NCI-H82 (cell line): ENCODE data around the gene RNU6-8.
A peak's percentile ranks its signal among the peaks of the same experiment; 100 is the strongest.

Experiments used
- DNase-seq: peaks from one replicate; lab custom pipeline; 2025; lab: John Stamatoyannopoulos, UW

RNU6-8 gene

DNA sequence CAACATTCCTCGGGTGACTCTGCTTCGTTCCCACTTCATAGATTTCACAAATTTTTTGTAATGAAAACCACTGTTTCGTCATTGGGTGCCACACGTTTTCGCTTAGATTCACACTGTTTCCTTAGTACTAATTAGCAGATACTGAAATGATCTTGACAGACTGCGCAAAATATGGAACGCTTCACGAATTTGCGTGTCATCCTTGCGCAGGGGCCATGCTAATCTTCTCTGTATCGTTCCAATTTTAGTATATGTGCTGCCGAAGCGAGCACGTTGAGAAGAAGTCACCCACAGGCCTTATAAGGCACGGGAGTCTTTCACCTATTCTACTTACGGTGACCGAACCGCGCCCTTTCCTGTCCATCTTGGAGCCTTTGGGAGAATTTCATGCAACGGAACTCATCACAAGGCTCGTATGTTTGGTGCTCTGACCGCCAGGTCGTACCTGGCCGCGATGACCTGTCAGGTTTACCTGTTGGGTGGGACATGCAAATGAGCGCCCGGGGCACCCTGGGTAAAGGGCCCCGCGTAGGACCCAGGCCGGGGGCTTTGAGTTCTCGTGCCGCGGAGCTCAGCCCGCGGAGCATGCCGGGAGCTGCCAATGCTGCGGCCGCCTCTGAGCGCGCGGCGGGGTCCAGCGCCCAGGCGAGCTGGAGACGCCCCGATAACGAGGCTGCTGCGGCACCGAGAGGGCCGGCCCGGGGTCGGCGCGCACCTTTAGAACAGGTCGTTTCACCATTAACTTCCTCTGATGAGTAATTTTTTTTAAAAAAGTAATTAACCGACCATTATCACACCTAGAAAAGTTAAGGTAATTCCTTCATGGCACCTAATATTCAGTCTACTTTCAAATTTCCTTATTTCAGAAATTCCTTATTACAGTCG is at the start of gene RNU6-8:
TSS of gene RNU6-8 (minus strand) at position 272 of the 885 bp plus-strand sequence.
- DNase-seq: peak; percentile 94

- peak; percentile 88 for DNase-seq
These were observed 49.1 kb upstream of the RNU6-8 start for GRCh38 chr14:32252030-32252670.

DNA sequence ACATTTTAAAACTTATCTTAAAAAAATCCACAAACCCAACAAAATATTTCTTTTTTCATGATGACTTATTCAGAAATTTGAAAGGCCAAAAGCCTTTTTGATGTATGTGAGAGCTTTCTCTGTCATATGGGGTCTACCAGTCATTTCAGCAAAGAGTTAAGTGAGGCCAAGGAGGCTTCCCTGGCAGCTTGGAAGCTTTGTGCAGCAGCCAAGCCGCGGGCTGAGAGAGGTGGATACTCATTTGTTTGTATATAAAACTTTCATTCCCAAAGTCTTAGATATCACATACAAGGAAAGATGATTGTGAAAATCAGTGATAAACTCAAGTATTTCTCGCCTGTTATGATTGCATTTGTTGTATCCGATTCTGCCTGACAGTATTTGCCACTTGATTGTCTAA is 48.5 kb upstream of the RNU6-8 start:
- DNase-seq: peak; percentile 7

DNA sequence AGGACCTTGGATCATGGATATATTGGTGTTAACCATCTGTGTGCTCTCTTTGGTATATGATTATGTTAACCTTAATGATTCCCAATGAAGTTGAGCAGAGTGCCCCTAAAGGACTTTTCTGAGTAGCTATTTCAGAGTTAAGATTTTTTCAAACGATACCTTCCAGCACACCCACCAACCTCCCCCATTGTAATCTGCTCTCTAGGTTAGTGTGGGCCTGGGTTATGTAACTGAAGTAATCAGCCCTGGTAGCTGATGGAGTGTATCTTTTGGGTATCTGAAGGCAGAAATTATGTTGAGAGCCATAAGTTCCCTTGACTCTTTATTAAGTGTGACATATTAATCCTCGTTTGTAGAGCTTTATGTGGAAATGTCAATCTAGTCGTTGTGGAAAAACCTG is 47.6 kb upstream of the RNU6-8 start:
- DNase-seq: no peak

DNA sequence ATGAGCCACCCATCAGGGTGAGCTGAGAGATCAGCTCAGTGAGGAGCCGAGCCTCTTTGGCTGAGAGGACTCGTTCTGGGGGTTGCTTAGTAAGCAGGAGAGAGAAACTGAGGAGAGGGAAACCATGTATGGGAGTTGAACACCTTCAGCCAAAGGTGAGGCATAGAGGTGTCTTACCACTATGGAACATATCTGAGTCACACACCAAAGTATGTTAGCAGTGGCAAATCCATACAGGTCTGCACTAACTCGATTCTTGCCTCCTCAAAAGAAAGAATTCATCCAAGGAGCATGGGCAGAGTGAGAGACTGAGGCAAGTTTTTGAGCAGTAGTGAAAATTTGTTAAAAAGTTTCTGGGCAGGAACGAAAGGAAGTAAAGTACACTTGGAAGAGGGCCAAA is 46.7 kb upstream of the RNU6-8 start:
- DNase-seq: no peak

- DNase-seq: no peak
These were observed 46.3 kb upstream of the RNU6-8 start for GRCh38 chr14:32249371-32249770.

- DNase-seq: no peak
These were observed 43.7 kb upstream of the RNU6-8 start for GRCh38 chr14:32246751-32247150.

GRCh38 chr14:32244404-32244803 is 41.3 kb upstream of the RNU6-8 start:
- peak; percentile 8 for DNase-seq

GRCh38 chr14:32233260-32233659 is 30.2 kb upstream of the RNU6-8 start:
- DNase-seq: no peak

GRCh38 chr14:32232481-32232880 is 29.4 kb upstream of the RNU6-8 start:
- DNase-seq: no peak

DNA sequence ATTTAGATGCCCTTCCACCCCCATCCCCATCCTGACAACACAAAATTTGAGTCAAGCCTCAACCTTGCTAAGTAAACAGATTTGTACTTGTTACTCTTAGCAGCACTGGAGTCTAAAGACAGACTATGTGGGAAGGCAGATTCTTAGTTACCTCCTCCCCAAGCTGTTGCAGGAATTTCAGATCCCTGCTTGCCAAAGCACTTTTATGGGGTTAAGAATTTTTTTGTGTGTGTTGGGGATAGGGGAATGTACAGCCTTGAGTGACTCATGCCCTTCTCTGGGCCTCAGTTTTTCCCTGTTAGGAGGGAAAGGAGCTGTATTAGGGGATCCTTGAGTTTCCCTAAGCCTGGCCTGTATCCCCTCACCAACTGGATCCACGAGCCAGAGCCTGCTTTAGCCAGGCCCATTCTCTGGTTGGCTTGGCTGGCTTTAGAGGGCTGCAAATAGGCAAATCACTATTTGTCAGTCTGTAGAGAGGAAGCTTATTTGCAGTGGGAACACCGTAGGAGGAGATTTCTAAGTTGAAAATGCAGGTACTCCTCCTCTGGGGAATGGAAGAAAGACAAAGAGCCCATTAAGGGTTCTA is 27.7 kb upstream of the RNU6-8 start:
- DNase-seq: no peak

GRCh38 chr14:32230181-32230580 is 27.1 kb upstream of the RNU6-8 start:
- DNase-seq: peak; percentile 7

- DNase-seq: no peak
These were observed 23.0 kb upstream of the RNU6-8 start for GRCh38 chr14:32226056-32226455.

- DNase-seq: peak; percentile 92
These were observed 22.4 kb upstream of the RNU6-8 start for GRCh38 chr14:32225378-32225920.

DNA sequence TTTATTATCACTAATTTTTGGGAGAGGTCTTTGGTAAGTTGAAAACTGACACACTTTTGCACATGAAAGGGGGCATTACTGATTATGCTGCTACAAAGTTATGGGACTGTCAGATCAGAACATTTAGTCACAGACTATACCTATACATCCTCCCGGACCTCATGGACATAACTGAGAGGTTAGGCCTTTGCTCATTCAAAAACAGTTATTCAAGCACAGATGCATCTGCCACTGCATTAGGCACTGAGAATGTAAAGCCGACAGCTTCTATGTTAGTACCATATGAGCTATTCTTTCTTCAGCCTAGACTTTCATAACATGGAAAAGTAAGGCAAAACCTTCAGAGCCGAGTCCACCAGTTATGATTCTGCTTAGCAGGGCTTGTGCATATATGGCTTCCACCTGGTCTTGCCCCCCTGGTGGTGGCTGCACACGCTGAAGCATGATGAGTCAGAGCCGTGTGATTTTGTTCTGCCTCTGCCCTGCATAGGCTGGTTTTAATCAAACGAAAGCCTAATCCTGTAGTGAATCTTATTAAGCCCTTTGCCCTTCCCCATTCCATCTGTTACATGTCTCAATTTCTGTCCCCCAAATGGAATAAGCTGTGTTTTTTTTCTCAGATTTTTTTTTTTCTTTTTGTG is 21.8 kb upstream of the RNU6-8 start:
- peak; percentile 98 for DNase-seq

DNA sequence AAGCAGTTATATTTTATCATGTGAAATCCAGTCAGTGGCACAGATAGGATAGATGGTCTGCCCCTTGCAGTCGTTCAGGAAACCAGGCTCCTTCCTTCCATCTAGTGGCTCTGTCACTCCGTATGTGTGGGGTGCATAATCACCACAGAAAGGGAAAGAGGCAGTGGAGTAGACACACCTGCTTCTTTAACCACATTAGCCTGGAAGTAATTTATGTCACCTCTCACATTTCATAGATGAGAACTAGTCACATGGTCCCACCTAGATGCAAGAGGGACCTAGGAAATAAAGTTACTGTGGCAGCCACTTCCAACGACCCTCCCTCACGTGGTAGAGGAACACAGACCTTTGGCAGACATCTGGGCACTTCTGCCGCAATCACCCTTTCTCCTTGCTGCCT is 14.2 kb upstream of the RNU6-8 start:
- DNase-seq: peak; percentile 90

DNA sequence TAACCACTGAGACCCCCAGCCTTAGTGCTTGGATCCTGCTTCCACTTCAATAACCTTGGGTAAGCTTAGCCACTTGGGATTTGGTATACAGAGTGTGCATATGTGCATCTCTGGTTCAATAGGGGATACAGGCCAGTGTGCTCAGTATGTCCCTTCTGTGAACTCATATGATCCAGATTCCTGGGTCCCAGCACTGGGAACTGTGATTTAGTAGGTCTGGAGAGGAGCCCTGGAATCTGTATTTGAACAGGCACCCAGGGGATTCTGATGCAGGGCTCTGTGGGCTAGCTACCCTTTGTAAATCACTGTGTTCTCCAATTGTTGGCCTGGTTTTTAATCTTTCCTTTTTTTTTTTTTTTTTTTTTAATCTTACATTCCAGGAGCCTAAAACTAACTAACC is 9.8 kb upstream of the RNU6-8 start:
- peak; percentile 6 for DNase-seq

- peak; percentile 23 for DNase-seq
These were observed 8.0 kb upstream of the RNU6-8 start for GRCh38 chr14:32211068-32211404.

GRCh38 chr14:32209471-32209870 is 6.4 kb upstream of the RNU6-8 start:
- DNase-seq: no peak

DNA sequence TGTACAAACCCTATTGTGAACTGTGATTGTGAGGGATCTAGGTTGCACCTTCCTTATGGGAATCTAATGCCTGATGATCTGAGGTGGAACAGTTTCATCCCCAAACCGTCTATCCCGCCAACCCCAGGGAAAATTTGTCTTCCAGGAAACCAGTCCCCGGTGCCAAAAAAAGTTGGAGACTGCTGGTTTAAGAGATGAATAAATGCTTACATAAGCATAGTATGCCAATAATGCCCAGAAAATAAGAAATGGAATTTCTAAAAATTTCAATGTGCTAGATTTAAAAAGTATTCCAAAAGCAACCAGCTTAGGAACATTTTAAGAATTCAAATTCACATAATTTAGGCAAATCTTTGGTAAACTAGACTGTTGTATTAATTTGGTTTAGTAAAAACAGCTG is 5.4 kb upstream of the RNU6-8 start:
- DNase-seq: no peak

GRCh38 chr14:32206552-32206951 is 3.5 kb upstream of the RNU6-8 start:
- DNase-seq: no peak

GRCh38 chr14:32205984-32206383 is 2.9 kb upstream of the RNU6-8 start:
- DNase-seq: no peak
